ENCODE data around the gene EFNB1.

- no peak for TF ChIP-seq CTCF (IDR thresholded peaks at IDR 0.05)
- TF ChIP-seq POLR2A (IDR thresholded peaks at IDR 0.05), result no peak
Measured at GRCh38 chrX:68877606-68878005, 48.8 kb downstream of the EFNB1 start.
